ENCODE results near the gene OLFML2B.

DNA sequence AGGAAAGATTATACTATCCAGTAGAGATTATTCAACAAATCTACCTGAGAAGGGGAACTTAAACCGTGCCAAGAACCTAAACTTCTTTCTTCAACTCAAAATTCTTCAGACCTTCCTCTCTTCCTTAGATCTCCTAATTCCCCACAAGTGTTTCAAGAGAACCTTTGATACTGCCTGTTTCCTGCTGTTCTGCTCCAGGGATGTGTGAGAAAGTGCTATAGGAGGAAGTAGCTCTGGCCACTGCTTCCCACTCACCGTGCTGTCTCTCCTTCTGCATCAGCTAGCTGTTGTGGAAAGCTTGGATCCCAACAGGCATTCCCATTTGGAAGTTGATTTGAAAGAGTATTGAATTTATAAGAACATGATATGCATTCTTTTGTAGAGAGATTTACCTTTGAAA, 41.3 kb upstream of the OLFML2B start:
- TF ChIP-seq, protein P1, sequence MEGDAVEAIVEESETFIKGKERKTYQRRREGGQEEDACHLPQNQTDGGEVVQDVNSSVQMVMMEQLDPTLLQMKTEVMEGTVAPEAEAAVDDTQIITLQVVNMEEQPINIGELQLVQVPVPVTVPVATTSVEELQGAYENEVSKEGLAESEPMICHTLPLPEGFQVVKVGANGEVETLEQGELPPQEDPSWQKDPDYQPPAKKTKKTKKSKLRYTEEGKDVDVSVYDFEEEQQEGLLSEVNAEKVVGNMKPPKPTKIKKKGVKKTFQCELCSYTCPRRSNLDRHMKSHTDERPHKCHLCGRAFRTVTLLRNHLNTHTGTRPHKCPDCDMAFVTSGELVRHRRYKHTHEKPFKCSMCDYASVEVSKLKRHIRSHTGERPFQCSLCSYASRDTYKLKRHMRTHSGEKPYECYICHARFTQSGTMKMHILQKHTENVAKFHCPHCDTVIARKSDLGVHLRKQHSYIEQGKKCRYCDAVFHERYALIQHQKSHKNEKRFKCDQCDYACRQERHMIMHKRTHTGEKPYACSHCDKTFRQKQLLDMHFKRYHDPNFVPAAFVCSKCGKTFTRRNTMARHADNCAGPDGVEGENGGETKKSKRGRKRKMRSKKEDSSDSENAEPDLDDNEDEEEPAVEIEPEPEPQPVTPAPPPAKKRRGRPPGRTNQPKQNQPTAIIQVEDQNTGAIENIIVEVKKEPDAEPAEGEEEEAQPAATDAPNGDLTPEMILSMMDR (conservative IDR thresholded peaks at IDR 0.05): no peak
- TF ChIP-seq EZH2 (IDR thresholded peaks at IDR 0.05; ENCODE audit: low read depth): no peak

Data from PC-9 (cell line).